Hematopoietic multipotent progenitor cell treated with erythropoietin and hydrocortisone succinate and interleukin-3 and kit ligand, for 8 days (in vitro differentiated cells): ENCODE results near the gene RCBTB2.

Experiments used
- DNase-seq: peaks from one replicate; pipeline ENCODE4 v3.0.0-alpha.2; 2015

RCBTB2 gene

GRCh38 chr13:48492470-48493065 is 40.3 kb downstream of the RCBTB2 start:
- DNase-seq, result peak; percentile 86

- DNase-seq, result no peak
Observed at GRCh38 chr13:48492096-48492440, 40.8 kb downstream of the RCBTB2 start.

GRCh38 chr13:48491423-48492095 is 41.3 kb downstream of the RCBTB2 start:
- no peak for DNase-seq

- DNase-seq, result no peak
Observed at GRCh38 chr13:48490241-48490640, 42.6 kb downstream of the RCBTB2 start.

- DNase-seq, result no peak
Observed at GRCh38 chr13:48489666-48490065, 43.2 kb downstream of the RCBTB2 start.

GRCh38 chr13:48488995-48489394 is 43.9 kb downstream of the RCBTB2 start:
- no peak for DNase-seq

- no peak for DNase-seq
Observed at GRCh38 chr13:48487968-48488367, 44.9 kb downstream of the RCBTB2 start.

- no peak for DNase-seq
Observed at GRCh38 chr13:48486836-48487235, 46.0 kb downstream of the RCBTB2 start.

GRCh38 chr13:48486362-48486761 is 46.5 kb downstream of the RCBTB2 start:
- DNase-seq, result no peak

- DNase-seq, result no peak
Observed at GRCh38 chr13:48485432-48485831, 47.4 kb downstream of the RCBTB2 start.

- DNase-seq, result no peak
Observed at GRCh38 chr13:48483575-48483974, 49.3 kb downstream of the RCBTB2 start.

- no peak for DNase-seq
Observed at GRCh38 chr13:48478391-48478790, 54.5 kb downstream of the RCBTB2 start.

- DNase-seq, result no peak
Observed at GRCh38 chr13:48477191-48477855, 55.6 kb downstream of the RCBTB2 start.

- DNase-seq, result no peak
Observed at GRCh38 chr13:48476686-48477085, 56.2 kb downstream of the RCBTB2 start.

GRCh38 chr13:48476215-48476614 is 56.7 kb downstream of the RCBTB2 start:
- no peak for DNase-seq

- DNase-seq, result no peak
Observed at GRCh38 chr13:48475230-48475629, 57.6 kb downstream of the RCBTB2 start.

GRCh38 chr13:48457578-48458242 is 75.2 kb downstream of the RCBTB2 start:
- no peak for DNase-seq

- DNase-seq, result no peak
Observed at GRCh38 chr13:48456546-48456945, 76.3 kb downstream of the RCBTB2 start.

GRCh38 chr13:48451196-48451595 is 81.7 kb downstream of the RCBTB2 start:
- DNase-seq, result peak; percentile 51

- no peak for DNase-seq
Observed at GRCh38 chr13:48449656-48450055, 83.2 kb downstream of the RCBTB2 start.

- DNase-seq, result no peak
Observed at GRCh38 chr13:48448959-48449614, 83.8 kb downstream of the RCBTB2 start.

- no peak for DNase-seq
Observed at GRCh38 chr13:48448285-48448958, 84.5 kb downstream of the RCBTB2 start.

GRCh38 chr13:48446464-48446863 is 86.4 kb downstream of the RCBTB2 start:
- no peak for DNase-seq
